HL-60/S4 (cell line): ENCODE data around the gene STAG1.
"Not testable (repeated sequence)": the region's sequence is repeated elsewhere in the genome, so short reads cannot be mapped to it uniquely, and the experiment has no call there.

ENCODE experiments used
- in situ Hi-C: fragments of 300-500 bp; cut with MboI; formaldehyde crosslinking; loops from 2 replicates; pipeline ENCODE4 v1.14.3; 2022; ENCODE audit warnings: low sequenced_read_pairs

Gene STAG1

DNA sequence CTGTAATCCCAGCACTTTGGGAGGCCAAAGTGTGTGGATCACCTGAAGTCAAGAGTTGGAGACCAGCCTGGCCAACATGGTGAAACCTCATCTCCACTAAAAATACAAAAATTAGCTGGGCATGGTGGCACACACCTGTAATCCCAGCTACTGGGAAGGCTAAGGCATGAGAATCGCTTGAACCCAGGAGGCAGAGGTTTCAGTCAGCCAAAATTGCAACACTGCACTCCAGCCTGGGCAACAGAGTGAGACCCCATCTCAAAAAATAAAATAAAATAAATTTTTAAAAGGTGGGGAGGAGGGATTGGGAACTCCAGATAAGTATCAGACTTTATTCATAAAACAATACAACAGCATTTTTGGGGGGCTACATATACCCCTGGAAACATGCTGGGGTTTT lies 42.4 kb downstream of the STAG1 start:
- in situ Hi-C loops: not testable (repeated sequence)

- in situ Hi-C loops: no loop called here
Observed at GRCh38 chr3:136708333-136708985, 43.7 kb downstream of the STAG1 start.

- in situ Hi-C loops: no loop called here
Observed at GRCh38 chr3:136703429-136703828, 48.7 kb downstream of the STAG1 start.

DNA sequence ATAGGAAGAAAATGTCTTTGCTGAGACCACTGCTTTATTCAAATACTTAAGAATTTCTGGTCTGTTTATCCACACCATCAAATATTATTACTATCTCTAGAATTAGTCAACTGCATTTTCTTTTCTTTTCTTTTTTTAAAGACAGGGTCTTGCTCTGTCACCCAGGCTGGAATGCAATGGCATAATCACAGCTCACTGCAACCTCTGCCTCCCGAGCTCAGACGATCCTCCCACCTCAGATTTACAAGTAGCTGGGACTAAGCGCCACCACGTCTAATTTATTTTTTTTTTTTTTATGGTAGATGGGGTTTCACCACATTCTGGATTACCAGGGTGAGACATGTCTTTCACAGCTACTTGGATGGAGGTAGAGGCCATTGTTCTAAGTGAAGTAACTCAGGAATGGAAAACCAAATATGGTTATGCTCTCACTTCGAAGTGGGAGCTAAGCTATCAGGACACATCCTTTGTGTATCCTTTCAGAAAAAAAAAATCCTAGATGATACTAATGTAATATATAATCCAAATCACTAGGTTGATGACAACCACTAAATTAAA lies 52.8 kb downstream of the STAG1 start:
- in situ Hi-C loops: no loop called here

DNA sequence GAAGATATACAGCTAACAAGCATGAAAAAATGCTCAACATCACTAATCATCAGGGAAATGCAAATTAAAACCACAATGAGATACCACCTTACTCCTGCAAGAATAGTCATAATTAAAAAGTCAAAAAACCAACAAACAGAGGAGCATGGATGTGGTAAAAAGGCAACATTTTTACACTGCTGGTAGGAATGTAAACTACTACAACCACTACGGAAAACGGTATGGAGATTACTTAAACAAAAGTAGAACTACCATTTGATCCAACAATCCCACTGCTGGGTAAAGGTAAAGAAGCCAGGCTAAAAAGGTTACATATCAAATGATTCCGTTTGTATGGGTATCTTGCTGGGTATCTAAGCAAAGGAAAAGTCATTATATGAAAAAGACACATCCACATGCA lies 53.8 kb downstream of the STAG1 start:
- in situ Hi-C loops: no loop called here

DNA sequence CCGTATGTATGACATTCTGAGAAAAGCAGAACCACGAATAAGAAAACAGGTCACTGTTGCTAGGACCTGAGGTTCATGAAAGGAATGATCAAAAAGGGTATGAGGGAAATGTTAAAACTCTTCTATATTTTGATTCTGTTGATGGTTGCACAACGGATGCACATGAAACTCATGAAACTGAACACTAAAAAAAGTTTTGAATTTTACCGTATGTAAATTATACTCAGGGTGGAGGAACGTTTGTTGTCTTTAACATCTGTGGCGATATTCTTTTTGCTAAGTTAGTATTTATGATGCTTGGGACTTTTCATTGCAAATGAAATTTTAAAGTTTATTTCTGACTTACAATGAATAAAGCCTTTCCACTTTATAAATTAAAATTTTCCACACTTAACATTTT lies 55.4 kb downstream of the STAG1 start:
- in situ Hi-C loops: no loop called here

DNA sequence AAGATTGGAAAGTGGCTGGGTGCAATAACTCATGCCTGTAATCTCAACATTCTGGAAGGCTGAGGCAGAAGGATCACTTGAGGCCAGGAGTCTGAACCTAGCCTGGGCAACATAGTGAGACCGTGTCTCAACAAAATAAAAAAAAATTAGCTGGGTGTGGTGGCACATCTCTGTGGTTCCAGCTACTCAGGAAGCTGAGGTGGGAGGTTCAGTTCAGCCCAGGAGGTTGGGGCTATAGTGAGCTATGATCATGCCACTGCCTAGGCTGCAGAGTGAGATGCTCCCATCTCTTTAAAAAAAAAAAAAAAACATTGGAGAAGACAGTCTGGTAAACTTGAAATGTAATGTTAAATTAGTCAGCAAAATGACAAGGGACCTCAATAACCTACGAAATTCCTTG lies 57.9 kb downstream of the STAG1 start:
- in situ Hi-C loops: no loop called here

GRCh38 chr3:136690599-136690998 lies 61.6 kb downstream of the STAG1 start:
- in situ Hi-C loops: no loop called here

DNA sequence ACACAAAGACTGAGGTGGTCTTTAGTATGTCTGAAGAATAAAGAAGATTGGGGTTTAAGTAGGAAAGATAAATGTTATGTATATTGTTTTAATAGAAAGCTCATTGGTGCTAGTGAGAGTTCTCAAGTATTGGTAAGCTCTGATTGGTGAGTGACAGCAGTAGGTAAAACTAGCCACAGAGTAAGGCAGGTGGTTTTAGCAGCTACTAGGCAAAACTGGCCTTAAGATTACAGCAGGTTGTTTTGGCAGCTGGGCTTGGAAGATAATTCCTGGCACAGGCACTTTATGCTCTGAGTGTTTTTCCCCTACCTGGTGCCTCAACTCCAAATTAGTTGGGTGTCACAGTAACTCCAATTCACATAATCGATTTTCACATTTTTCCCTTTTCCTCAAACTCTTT lies 66.3 kb downstream of the STAG1 start:
- in situ Hi-C loops: no loop called here

DNA sequence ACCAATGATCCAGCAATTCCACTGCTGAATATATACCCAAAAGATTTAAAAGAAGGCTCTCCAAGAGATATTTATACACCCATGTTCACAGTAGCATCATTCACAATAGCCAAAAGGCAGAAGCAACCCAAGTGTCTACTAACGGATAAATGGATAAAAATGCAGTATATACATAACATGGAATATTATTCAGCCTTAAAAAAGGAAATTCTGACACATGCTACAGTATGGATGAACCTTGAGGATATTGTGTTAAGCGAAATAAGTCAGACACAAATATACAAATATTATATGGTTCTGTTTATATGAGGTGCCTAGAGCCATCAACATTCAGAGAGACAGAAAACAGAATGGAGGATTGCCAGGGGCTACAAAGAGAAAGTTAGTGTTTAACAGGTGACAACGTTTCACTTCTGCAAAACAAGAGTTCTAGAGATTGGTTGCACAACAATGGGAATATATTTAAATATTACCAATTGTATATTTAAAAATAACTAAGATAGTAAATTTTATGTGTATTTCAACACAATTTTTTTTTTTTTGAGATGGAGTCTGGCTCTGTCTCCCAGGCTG lies 69.4 kb downstream of the STAG1 start:
- in situ Hi-C loops: no loop called here

DNA sequence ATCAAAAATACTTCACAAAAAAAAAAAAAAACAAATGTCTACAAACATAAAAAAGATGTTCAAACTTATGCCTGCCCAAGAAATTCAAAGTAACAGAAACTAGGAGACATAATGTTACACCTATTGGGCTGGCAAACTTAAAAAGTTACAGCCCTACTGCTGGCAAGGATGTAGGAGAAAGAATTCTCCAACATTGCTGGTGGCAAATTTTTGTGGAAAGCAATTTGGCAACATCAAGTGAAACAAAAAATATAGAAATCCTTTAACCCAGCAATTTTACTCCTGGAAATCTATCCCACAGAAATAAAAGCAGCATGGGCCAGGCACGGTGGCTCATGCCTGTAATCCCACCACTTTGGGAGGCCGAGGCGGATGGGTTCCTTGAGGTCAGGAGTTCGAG lies 73.2 kb downstream of the STAG1 start:
- in situ Hi-C loops: no loop called here

- in situ Hi-C loops: no loop called here
Observed at GRCh38 chr3:136676009-136676408, 76.2 kb downstream of the STAG1 start.

DNA sequence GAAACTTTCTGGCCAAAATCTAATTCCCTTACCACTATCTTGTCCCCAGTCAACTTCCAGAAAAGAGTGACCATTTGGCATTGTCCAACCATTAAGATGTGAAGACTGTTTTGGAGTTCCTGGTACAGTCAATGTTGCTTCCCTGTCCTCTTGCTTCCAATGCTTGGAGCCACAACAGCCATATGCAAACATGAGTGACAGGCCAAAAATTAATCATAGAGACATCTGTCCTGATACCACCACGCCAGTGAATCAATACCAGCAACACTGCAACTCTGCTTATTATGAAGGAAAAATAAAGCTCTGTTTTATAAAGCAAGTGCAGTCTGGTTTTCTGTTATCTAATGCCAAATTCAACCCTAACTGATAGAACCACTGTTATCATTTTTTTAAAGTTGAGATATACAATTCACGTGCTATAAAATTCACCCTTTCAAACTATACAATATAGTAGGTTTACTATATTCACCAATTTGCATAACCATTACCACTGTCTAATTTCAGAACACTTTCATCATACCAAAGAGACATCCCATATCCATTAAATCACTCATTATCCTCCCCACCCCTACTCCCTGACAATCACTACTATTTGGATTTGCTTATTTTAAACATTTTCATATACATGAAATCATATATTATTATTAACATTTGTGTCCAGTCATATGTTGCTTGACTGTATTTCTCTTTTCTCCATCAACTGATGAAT lies 76.9 kb downstream of the STAG1 start:
- in situ Hi-C loops: no loop called here

- in situ Hi-C loops: no loop called here
Observed at GRCh38 chr3:136672457-136672856, 79.7 kb downstream of the STAG1 start.

GRCh38 chr3:136671921-136672320 lies 80.3 kb downstream of the STAG1 start:
- in situ Hi-C loops: no loop called here

DNA sequence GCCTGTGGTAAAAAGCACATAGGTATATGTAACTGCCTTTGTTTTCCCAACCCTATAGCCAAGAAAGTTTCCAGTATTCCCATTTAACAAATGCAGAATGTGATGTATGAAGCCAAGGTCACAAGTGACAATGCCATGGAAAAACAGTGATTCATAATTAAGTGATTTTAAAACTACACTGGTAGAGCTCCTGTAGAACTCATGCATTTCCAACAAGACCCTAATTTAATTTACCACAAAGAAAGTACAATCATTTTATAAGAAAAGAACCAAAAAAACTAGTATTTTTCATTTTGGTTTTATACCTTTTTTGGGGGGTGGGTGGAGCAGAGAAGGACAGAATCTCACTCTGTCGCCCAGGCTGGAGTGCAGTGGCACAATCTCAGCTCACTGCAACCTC lies 82.0 kb downstream of the STAG1 start:
- in situ Hi-C loops: no loop called here

DNA sequence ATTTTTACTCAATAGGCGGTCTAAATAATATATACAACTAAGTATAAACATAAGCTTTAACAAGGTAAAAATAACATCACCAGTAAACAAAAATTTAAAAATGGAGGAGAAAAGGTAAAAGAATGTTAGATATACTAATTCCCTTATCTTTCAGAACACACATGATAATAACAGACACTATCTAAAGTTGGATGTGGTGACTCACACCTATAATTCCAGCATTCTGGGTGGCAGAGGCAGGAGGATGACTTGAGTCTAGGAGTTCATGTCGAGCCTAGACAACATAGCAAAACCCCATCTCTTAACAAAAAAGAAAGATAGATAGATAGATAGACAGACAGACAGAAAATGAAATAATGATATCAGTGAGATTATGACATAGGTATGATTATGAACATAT lies 85.1 kb downstream of the STAG1 start:
- in situ Hi-C loops: no loop called here

GRCh38 chr3:136666301-136666700 lies 85.9 kb downstream of the STAG1 start:
- in situ Hi-C loops: not testable (repeated sequence)

- in situ Hi-C loops: no loop called here
Observed at GRCh38 chr3:136664771-136665170, 87.4 kb downstream of the STAG1 start.

GRCh38 chr3:136661282-136661681 lies 90.9 kb downstream of the STAG1 start:
- in situ Hi-C loops: no loop called here

GRCh38 chr3:136658946-136659682 lies 93.1 kb downstream of the STAG1 start:
- in situ Hi-C loops: no loop called here
